Tibial artery (tissue), 4 donors: ENCODE data around the gene ZBTB7C.

ENCODE experiments used
- DNase-seq, 2 donors: peaks; one replicate each; pipeline ENCODE4 v3.0.0-alpha.2; 2019
- H3K27ac ChIP-seq, 2 donors: fragments of 200-600 bp; sonication (generic) in 1 of 2; 1 replicate in 1 of 2; 2 replicates in 1 of 2; pipeline ENCODE4 v1.5.1; 2018 to 2019; ENCODE audit warnings: mild to moderate bottlenecking in 1 of 2
- H3K27me3 ChIP-seq, 2 donors: fragments of 200-600 bp; sonication (generic) in 1 of 2; one replicate each; pipeline versions ENCODE4 v1.5.1 to v1.6.0; 2016 to 2019
- H3K36me3 ChIP-seq, 3 donors: fragments of 200-600 bp; sonication (generic) in 2 of 3; one replicate each; pipeline ENCODE4 v1.5.1; 2016 to 2019; ENCODE audit warnings: mild to moderate bottlenecking in 2 of 3
- H3K4me1 ChIP-seq, 4 donors: fragments of 200-600 bp; sonication (generic) in 2 of 4; 1 replicate in 3 of 4; 2 replicates in 1 of 4; pipeline ENCODE4 v1.5.1; 2016 to 2019
- H3K4me3 ChIP-seq, 2 donors: fragments of 200-600 bp; sonication (generic) in 1 of 2; 1 replicate in 1 of 2; 2 replicates in 1 of 2; pipeline ENCODE4 v1.5.1; 2018 to 2019; ENCODE audit warnings: mild to moderate bottlenecking in 2 of 2
- H3K9me3 ChIP-seq, 3 donors: fragments of 200-600 bp; sonication (generic) in 1 of 3; one replicate each; pipeline ENCODE4 v1.5.1; 2016 to 2019
- intact Hi-C: fragments of 100-400 bp; cut with DNase I; formaldehyde crosslinking; loops from one replicate; pipeline ENCODE4 v1.15.0; 2023; ENCODE audit warnings: low total_unique reads
- TF ChIP-seq, protein P1 (sequence below), 2 experiments: fragments of 200-600 bp in 1 of 2; fragments of 450-650 bp in 1 of 2; IDR thresholded peaks; one replicate each; pipeline ENCODE4 v1.5.1; 2017 to 2019; ENCODE audit warnings: antibody characterized with exemption in 2 of 2, mild to moderate bottlenecking in 1 of 2, moderate library complexity in 1 of 2

The ZBTB7C gene

DNA sequence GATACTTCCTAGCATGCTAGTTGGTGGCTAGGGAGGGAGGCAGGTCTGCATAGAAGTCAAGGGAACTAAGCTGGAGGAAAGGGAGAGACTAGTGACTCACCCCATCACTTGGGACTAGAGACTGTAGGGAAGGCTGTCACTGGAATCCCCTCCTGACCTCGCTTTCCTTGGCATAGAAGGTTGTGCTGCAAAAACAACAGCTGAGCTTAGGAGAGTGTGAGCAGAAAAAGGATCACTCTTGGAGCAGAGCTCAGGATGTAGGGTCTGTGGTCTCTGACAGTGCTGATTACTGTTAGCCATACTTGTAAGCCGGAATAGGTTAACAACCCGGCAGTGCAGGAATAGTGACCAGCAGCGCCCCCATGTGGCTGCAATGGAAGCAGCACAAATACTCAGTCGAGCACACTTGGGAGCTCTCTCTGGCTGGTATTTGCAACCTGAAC lies 411.8 kb downstream of the ZBTB7C start:
- Histone ChIP-seq H3K27me3 (no peaks in the 10 kb centered on the region), H3K4me1 (no peaks in the 10 kb centered on the region), H3K27ac (no peak overlapping the region), H3K9me3 (peaks cover 0 to 15% (median 0%) of the 10 kb centered on the region in 3 donors), H3K36me3 (no peaks in the 10 kb centered on the region), H3K4me3 (no peak overlapping the region)
- intact Hi-C loops, result no loop called here
- TF ChIP-seq, protein P1, sequence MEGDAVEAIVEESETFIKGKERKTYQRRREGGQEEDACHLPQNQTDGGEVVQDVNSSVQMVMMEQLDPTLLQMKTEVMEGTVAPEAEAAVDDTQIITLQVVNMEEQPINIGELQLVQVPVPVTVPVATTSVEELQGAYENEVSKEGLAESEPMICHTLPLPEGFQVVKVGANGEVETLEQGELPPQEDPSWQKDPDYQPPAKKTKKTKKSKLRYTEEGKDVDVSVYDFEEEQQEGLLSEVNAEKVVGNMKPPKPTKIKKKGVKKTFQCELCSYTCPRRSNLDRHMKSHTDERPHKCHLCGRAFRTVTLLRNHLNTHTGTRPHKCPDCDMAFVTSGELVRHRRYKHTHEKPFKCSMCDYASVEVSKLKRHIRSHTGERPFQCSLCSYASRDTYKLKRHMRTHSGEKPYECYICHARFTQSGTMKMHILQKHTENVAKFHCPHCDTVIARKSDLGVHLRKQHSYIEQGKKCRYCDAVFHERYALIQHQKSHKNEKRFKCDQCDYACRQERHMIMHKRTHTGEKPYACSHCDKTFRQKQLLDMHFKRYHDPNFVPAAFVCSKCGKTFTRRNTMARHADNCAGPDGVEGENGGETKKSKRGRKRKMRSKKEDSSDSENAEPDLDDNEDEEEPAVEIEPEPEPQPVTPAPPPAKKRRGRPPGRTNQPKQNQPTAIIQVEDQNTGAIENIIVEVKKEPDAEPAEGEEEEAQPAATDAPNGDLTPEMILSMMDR (IDR thresholded peaks at IDR 0.05), result no peak
- DNase-seq, result no peak

DNA sequence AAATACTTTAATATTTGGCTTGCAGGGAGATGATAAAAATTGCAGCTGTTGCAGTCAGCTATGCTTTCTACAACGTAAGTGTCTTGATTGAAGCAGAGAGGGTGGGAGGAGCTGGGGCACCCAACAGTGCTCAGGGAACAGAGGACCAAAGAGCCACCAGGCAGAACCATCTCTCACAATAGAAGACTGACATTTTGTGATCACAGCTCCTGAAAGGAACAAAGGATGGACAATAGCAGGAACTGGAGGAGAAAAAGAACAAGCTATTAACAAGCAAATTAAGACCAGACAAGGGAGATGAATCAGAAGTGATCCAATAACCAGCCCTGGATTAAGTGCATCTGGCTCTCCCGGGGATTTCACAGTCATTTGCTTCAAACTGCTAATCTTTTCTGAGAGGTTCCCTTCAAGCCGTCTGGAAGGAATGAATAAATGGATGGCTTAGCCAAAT lies 413.1 kb downstream of the ZBTB7C start:
- peaks cover 0 to 9% of the 10 kb centered on the region in 2 donors for H3K27me3 ChIP-seq
- H3K9me3 ChIP-seq, result peaks cover 0 to 15% (median 0%) of the 10 kb centered on the region in 3 donors
- intact Hi-C loops, result no loop called here
- TF ChIP-seq, protein P1 (IDR thresholded peaks at IDR 0.05), result no peak
- H3K4me1 ChIP-seq, result no peaks in the 10 kb centered on the region
- H3K36me3 ChIP-seq, result no peaks in the 10 kb centered on the region
- H3K27ac ChIP-seq, result no peak overlapping the region
- DNase-seq, result no peak
- H3K4me3 ChIP-seq, result no peak overlapping the region

DNA sequence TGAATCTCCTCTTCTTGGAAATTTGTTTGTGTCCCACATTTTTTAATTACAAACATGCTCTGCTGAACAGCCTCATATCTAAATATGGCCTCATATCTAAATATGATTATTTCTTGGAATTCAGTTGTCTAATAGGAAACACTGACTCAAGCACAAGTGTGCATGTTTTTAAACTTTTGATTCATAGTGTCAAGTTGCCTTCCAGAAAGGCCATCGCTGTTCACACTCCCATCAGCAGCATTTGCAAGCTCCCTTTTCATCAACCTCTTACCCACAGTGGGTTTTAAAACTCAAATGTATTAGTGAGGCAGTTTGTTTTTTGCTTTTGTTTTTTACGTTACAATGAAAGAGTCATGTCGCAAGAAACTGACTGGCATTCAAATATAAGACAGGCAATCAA lies 413.5 kb downstream of the ZBTB7C start:
- Histone ChIP-seq H3K27me3 (peaks cover 0 to 12% of the 10 kb centered on the region in 2 donors), H3K36me3 (no peaks in the 10 kb centered on the region), H3K4me1 (no peaks in the 10 kb centered on the region), H3K27ac (no peak overlapping the region), H3K4me3 (no peak overlapping the region), H3K9me3 (peaks cover 0 to 15% (median 0%) of the 10 kb centered on the region in 3 donors)
- intact Hi-C loops, result no loop called here
- TF ChIP-seq, protein P1 (IDR thresholded peaks at IDR 0.05), result no peak
- no peak for DNase-seq

DNA sequence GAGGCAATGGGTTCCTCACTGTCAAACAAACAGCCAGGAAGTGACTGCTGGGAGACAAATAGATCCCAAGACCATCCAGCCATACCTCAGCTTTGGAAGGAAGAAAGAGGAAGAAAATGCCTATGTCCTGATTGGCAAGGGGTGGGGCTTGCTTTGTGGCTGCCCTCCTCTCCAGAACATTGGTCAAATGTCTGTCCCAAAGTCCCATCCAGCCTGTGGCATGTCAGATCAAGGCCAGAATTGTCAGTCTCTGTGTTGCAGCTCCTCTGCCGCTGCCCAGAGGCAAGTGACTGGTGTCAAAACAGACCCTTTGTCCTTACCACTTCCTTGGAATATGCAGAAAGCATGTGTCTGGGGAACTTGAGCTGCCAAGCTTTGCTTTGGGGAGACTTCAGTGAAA lies 415.8 kb downstream of the ZBTB7C start:
- H3K36me3 ChIP-seq, result no peaks in the 10 kb centered on the region
- no peak overlapping the region for H3K4me3 ChIP-seq
- intact Hi-C loops, result no loop called here
- no peak for DNase-seq
- H3K27ac ChIP-seq, result no peak overlapping the region
- peaks cover 0 to 12% of the 10 kb centered on the region in 2 donors for H3K27me3 ChIP-seq
- TF ChIP-seq, protein P1 (IDR thresholded peaks at IDR 0.05), result no peak
- no peaks in the 10 kb centered on the region for H3K4me1 ChIP-seq
- peaks cover 0 to 15% (median 0%) of the 10 kb centered on the region in 3 donors for H3K9me3 ChIP-seq

DNA sequence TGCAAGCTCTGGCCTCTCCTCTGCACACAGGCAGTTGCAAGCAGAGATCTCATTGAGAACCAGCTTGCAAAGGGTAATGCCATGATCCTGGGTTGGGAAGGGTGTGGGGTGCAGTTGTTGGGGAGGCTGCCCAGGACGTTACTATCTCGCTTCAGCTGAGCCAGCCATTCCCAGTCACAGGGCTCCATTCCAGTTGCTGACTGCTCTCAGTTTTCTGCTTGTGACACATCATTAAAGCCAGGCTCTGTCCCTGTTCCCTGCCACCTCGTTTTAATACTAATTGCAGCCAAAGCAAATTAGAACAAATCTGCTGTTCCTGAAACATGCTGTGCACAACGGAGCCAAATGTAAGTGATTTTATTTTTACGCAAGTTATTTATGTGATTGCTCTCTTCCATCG lies 416.2 kb downstream of the ZBTB7C start:
- TF ChIP-seq, protein P1 (IDR thresholded peaks at IDR 0.05), result no peak
- Histone ChIP-seq H3K27ac (no peak overlapping the region), H3K27me3 (peaks cover 0 to 12% of the 10 kb centered on the region in 2 donors), H3K36me3 (no peaks in the 10 kb centered on the region), H3K9me3 (peaks cover 0 to 15% (median 0%) of the 10 kb centered on the region in 3 donors), H3K4me1 (no peaks in the 10 kb centered on the region), H3K4me3 (no peak overlapping the region)
- intact Hi-C loops, result no loop called here
- no peak for DNase-seq

DNA sequence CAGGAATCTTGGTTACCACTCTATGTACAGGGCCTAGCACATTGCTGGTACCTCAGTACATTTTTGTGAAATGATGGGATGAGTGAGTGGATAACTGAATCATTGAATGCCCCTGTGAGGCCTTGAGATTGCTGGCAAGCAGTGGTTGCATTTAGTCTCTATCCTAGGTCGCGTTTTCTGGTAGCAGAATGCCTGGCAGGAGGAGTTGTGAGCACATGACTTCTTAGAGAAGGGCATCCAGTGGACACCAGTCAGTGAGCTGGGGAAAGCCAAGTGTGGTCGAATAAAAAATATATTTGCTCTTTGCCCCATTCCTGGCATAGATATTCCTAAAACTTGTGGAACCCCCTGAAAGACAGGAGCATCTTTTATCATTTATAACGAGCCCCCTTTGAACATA lies 416.9 kb downstream of the ZBTB7C start:
- H3K4me1 ChIP-seq, result no peaks in the 10 kb centered on the region
- peaks cover 0 to 12% (median 0%) of the 10 kb centered on the region in 3 donors for H3K9me3 ChIP-seq
- intact Hi-C loops, result no loop called here
- peaks cover 0 to 12% of the 10 kb centered on the region in 2 donors for H3K27me3 ChIP-seq
- TF ChIP-seq, protein P1 (IDR thresholded peaks at IDR 0.05), result no peak
- H3K27ac ChIP-seq, result no peak overlapping the region
- no peak for DNase-seq
- no peaks in the 10 kb centered on the region for H3K36me3 ChIP-seq
- no peak overlapping the region for H3K4me3 ChIP-seq
